HG03159 (cell line): ENCODE results near the gene ADGRA3.

Experiments used
- ATAC-seq: cut with Tn5 transposase; IDR thresholded peaks from one replicate; pipeline ENCODE4 v1.9.1; 2021; ENCODE audit warnings: mild to moderate bottlenecking, moderate library complexity; ENCODE audit not compliant: unreplicated experiment

The ADGRA3 gene

DNA sequence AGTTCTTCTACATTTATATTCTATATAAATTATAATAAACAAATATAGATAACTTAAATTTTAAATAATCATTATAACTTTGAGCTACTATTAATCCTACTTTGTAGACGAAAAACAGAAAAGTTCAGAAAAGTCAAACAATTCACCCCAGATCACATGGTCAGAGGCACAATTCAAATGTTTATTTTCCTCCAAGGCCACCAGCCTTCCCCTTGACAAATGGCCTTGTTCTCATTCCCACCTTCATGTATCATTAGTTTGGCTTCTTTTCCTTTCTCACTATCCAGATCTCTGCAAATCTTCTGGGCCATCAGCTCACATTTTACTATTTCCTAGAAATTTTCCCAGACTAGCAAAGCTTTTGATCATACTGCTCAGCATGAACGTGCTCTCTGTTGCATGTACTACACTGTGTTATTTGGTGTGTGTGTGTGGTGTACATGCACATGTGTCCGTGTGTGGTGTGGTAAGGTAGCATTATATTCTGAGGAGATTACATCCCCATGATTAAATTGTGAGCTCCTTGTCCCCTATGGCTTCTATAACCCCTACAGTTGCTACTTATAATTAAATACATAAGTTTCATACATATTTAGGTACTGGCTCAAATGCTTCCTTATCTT lies 61.5 kb downstream of the ADGRA3 start:
- no peak for ATAC-seq

DNA sequence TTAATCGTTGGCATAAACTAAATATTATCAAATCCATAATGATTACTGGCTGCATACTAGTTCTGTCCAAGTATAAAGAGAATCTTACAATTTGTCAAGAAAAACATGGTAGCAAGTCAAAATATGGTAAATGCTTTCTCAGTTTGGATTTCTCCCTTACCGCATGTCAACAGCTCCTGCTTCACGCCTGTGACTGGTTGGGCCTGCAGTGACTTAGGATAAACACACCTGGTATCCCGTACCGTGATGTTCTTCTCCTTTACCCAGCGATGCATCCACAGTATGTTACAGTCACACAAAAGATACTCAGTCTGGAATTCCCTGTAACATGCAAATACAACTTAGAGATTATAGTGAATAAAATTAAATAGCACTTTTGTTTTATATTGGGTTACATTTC lies 71.1 kb downstream of the ADGRA3 start:
- no peak for ATAC-seq

DNA sequence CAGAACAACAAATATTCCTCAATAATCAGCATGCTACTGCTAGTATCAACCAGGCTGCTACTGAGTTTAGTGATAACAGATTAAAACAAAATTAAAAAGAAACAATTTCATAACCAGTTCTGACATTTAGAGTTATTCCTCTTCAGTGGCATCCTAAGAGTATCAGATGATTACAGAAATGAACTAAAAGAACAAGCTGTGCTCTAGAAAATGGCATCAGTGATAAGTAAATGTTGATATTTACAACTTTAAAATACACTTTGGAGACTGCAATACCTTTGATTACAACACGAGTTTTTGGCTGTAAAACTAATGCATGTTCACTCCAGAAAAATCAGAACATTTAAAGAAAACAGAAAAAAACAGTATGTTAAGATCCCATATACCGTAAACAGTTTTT lies 72.9 kb downstream of the ADGRA3 start:
- no peak for ATAC-seq

DNA sequence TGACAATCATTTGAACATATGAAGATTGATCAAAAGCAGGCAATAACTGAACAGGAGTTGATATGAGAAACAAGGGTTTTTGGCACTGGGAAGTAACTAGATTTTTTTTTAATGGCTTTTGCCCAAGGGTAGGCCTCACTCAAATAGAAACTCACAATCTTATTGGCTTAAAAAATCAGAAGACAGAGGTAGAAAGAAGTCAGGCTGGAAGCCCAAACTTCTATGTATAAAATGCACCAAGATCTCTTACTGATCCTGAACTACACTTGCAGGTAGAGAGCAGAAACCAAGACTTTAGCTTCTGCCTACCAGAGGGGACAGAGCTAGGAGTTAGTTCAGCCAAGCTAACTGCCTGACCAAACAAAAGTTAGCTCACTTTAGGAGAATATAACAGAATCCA lies 74.9 kb downstream of the ADGRA3 start:
- ATAC-seq = no peak

DNA sequence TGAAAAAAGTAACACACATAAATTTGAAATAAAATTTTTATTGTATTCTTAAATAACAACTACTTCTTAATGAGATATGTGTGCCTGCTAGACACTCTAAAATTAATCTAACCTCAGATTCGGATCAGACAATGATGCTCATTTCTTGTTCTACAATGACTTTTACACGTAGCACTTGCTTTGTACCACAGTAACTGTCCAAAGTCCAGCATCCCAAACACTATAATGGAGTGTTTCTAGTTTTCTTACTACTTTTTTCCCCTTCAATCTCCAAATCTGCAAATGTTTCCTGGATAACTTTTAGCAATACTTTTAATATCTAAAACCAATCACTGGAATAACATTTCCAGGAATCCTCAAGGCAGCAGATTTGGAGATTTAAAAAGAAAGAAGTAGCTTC lies 75.9 kb downstream of the ADGRA3 start:
- ATAC-seq = no peak

DNA sequence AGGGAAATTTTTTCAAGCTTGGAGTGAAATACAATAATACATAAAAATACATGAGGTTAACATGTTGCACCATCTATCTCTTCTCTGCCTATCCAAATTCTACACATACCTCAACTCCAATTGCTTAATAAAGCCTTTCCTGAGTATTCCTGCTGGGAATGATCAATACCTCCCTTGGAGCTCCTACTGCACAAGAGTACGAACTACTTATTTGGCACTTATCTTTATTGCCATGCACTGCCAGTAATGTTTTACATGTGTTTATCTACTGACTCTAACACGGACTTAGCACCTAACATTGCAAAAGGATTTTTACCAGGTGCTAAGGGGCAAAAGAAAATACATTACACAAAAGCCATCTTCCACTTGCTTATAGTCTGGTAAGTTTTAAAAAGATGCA lies 80.2 kb downstream of the ADGRA3 start:
- no peak for ATAC-seq

GRCh38 chr4:22434895-22435294 lies 81.0 kb downstream of the ADGRA3 start:
- ATAC-seq = no peak

DNA sequence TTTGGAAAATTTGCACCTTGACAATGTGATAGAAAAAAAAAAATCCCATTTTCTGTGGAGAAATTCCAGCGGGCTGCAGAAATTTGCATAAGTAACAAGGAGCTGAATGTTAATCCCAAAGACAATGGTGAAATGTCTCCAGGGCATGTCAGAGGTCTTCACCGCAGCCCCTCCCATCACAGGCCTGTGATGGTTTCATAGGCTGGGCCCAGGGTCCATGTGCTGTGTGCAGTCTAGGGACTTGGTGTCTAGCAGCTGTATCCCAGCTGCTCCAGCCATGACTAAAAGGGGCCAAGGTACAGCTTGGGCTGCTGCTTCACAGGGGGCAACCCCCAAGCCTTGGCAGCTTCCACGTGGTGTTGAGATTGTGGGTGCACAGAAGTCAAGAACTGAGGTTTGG lies 85.2 kb downstream of the ADGRA3 start:
- ATAC-seq = no peak

DNA sequence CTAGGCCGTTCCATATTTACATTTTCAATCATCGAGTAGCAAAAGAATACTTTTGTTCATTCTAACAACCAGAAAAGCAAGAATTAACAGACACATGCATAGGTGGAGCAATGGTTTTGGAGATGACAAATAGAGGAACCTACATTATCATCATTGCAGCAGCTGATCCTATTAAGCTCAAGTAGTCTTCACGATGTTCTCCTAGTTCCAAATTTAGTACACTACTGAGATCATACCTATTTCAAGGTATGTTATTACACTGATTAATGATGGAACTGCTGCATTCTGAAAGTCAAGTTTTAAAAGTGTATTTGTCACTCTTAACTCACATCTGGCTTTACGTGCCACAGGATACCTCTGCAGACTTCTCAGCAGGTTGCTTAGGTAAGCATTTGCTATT lies 87.4 kb downstream of the ADGRA3 start:
- ATAC-seq = no peak

- ATAC-seq = no peak
Measured at GRCh38 chr4:22427675-22428074, 88.2 kb downstream of the ADGRA3 start.

GRCh38 chr4:22420291-22420690 lies 95.6 kb downstream of the ADGRA3 start:
- ATAC-seq = no peak

DNA sequence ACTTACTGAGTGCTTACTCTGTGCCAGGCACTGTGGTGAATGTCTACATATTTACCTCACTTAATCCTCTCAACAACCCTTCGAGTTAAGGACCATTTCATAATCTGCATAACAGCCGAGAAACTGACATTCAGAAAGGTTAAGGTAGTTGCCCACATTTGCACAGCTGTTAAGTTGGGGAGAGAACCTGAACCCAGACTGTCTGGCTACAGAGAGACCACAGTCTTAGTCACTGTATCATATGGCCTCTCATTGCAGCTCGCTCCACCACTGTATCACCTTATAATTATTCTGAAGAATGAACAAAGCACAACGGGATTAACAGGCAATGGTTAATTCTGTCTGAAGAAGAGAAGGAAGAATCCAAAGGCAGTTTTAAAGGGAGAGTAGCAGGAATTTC lies 98.5 kb downstream of the ADGRA3 start:
- no peak for ATAC-seq

- ATAC-seq = no peak
Measured at GRCh38 chr4:22416403-22416802, 99.5 kb downstream of the ADGRA3 start.

DNA sequence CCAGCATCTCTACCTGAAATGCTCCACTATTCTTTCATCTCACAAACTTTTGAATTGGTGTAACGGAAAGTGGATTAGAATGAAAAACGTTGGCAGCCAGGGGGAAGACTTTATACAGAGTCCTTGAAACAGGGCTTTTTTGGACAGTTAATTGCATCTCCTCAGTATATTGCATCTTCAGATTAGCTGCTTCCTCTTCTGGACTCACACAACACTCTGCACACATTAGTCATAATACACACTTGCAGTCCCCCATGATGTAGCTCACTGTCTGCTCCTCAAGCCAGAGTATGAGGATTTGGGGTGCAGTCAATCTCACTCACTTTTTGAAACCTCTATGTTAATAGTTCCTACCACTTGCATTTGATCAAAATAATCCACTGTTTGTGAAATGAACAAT lies 101.0 kb downstream of the ADGRA3 start:
- no peak for ATAC-seq

- ATAC-seq = no peak
Measured at GRCh38 chr4:22413471-22413870, 102.4 kb downstream of the ADGRA3 start.

GRCh38 chr4:22412013-22412412 lies 103.9 kb downstream of the ADGRA3 start:
- ATAC-seq = no peak

GRCh38 chr4:22410645-22411247 lies 105.1 kb downstream of the ADGRA3 start:
- no peak for ATAC-seq

DNA sequence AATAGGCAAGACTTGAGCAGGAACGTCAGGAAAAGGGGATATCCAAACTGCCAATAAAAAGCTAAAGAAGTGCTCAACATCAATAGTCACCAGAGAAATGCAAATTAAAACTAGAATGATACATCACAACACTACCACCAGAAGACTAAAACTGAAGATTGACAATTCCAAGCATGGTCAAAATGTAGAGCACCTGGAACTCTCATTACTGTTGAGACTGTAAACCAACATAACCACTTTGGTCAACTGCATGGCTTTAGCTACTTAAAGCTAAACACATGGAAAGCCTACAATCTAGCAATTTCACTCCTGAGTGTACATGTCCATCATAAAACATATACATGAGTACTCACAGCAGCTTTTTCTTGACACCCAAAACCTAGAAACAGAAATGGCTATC lies 107.4 kb downstream of the ADGRA3 start:
- ATAC-seq = no peak

DNA sequence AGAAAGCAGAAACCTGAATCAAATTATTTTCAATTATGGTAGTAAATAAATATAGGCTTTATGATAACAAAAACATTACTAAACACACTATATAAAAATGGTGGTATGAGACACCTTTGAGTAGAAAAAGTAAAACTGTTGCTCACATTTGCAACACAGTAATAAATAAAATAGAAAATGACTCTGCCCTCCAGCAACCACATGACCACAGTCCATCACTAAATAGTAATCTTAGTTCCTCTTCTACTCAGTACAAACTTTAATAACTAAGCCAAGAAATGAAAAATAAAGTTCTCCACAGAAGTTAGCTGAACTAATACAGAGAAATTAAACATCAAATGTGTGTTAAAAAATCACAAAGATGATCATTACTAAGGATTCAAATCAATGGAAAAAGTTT lies 108.5 kb downstream of the ADGRA3 start:
- no peak for ATAC-seq

DNA sequence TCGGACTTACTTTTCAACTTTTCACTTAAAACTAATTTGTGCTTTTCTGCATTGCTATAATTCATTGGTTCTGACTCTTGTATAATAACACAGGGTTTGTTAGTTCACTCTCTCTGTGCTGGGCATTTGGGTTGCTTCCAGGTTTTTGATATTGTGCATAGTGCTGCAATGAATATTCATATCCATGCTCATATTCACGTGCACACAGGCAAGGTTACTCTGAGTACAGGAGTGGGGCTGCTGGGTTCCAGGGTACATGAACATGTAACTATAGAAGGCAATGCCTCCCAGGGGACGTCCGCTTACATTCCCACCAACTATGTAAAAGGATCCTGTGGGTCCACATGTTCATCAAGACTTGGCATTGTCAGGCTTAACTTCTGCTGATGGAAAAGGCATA lies 117.2 kb downstream of the ADGRA3 start:
- ATAC-seq = no peak

DNA sequence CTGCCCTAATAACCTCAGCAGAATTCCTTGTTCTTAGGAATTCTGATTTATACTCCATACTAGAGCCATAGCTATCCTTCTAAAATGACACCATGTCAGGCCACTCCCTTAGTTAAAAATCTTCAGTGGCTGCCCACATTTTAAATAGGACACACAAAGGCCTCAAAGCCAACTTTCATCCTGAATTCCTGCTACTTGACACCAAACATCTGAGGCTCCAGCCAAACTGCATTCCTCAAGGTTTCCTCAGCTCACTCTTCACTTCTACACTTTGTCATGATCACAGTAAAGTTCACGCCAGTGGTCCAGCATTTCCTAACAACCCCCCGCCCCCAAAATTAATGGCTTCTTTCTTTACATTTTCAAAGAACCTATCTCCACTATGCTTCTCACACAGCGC lies 124.3 kb downstream of the ADGRA3 start:
- no peak for ATAC-seq

DNA sequence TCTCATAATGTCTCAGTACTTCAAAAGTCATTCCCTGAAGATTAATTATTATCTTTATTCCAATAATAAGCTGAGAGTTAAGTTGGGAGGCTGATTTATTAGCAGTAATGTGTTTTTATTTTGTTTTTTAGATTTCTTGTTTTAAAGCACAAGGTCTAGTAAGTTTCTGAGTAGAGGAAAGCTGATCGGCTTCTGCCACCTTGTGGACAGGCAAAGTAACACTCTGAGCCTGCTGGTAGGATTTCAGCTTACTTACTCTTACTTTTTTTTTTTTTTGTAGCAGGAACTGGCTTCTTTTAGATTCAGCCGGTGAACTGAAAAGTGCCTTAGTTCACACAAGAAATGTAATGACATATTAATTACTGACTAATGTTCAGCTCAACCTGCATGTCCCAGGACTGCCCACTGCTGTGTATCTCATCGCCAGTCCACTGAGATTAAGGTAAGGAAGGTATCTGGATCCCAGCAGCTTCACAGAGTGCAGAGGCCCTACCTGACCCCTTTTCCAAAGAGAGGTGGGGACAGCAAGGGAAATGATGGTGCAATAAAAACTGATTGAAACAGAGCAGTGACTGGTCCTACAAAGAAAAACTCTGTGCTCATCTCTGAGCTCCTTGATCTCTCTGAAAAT lies 126.5 kb downstream of the ADGRA3 start:
- ATAC-seq = peak; percentile 84

DNA sequence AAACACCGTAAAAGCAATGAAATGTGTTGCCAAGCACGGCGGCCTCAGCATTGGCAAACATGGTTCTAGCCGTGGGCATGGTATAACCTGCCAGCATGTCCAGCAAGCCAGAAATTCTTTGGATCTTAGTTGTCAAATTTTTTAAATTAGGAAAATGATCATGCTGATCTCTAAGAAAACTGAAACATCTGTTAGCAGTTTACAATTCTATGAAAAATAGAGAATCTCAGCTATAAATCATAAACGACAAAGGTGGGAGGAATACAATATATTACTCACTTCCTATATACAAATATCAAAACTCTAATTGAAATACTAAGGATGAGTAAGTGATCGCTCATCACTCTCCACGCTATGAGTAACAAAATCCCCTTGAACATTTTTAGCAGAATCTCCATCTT lies 130.3 kb downstream of the ADGRA3 start:
- no peak for ATAC-seq
